GM19025 (cell line): Measurements from ENCODE around the gene NOTCH3.

Source experiments
- ATAC-seq: cut with Tn5 transposase; IDR thresholded peaks from one replicate; pipeline ENCODE4 v1.9.1; 2021; ENCODE audit warnings: mild to moderate bottlenecking, low read depth, moderate library complexity; ENCODE audit not compliant: unreplicated experiment

Gene NOTCH3

GRCh38 chr19:15200553-15201364, at the start of gene NOTCH3:
Gene NOTCH3 (minus strand): TSS chr19:15200995. CDS start chr19:15200905, 90 bp downstream.
- no peak for ATAC-seq

GRCh38 chr19:15250640-15250993, 49.8 kb upstream of the NOTCH3 start:
- no peak for ATAC-seq

- ATAC-seq = no peak
Observed at GRCh38 chr19:15249972-15250639, 49.3 kb upstream of the NOTCH3 start.

GRCh38 chr19:15249528-15249874, 48.7 kb upstream of the NOTCH3 start:
- no peak for ATAC-seq

GRCh38 chr19:15248648-15249527, 48.1 kb upstream of the NOTCH3 start:
- no peak for ATAC-seq

- ATAC-seq = no peak
Observed at GRCh38 chr19:15248106-15248505, 47.3 kb upstream of the NOTCH3 start.

GRCh38 chr19:15247107-15248014, 46.6 kb upstream of the NOTCH3 start:
- ATAC-seq = no peak

GRCh38 chr19:15246198-15246481, 45.3 kb upstream of the NOTCH3 start:
- ATAC-seq = no peak

GRCh38 chr19:15245370-15246197, 44.8 kb upstream of the NOTCH3 start:
- no peak for ATAC-seq

GRCh38 chr19:15244808-15245207, 44.0 kb upstream of the NOTCH3 start:
- no peak for ATAC-seq

GRCh38 chr19:15244106-15244803, 43.5 kb upstream of the NOTCH3 start:
- ATAC-seq = no peak

GRCh38 chr19:15243236-15243957, 42.6 kb upstream of the NOTCH3 start:
- ATAC-seq = no peak

- no peak for ATAC-seq
Observed at GRCh38 chr19:15241259-15241910, 40.6 kb upstream of the NOTCH3 start.

GRCh38 chr19:15240515-15240914, 39.7 kb upstream of the NOTCH3 start:
- no peak for ATAC-seq

GRCh38 chr19:15239337-15239949, 38.6 kb upstream of the NOTCH3 start:
- ATAC-seq = no peak

- no peak for ATAC-seq
Observed at GRCh38 chr19:15238639-15239155, 37.9 kb upstream of the NOTCH3 start.
